GM12864 (cell line): ENCODE measurements around the gene VPS13A.

Experiments used
- DNase-seq: peaks from one replicate; pipeline ENCODE4 v3.0.0-alpha.2; 2011; ENCODE audit warnings: low read depth
- H3K4me3 ChIP-seq: 2 replicates; pipeline ENCODE4 v1.5.1; 2011; ENCODE audit warnings: mild to moderate bottlenecking, low read depth, low read length, control low read depth
- CTCF ChIP-seq: IDR thresholded peaks from 2 replicates; pipeline ENCODE4 v1.5.1; 2011; ENCODE audit warnings: low read depth, mild to moderate bottlenecking, moderate library complexity, low read length, control low read depth, inconsistent platforms; ENCODE audit errors: missing control alignments

The VPS13A gene

GRCh38 chr9:77418226-77418625, 240.9 kb downstream of the VPS13A start:
- no peak for DNase-seq
- TF ChIP-seq CTCF, result no peak

GRCh38 chr9:77420641-77421040, 243.3 kb downstream of the VPS13A start:
- no peak for TF ChIP-seq CTCF
- no peak overlapping the region for H3K4me3 ChIP-seq
- no peak for DNase-seq

More at GRCh38 chr9:77418226-77418625, 240.9 kb downstream of the VPS13A start:
- H3K4me3 ChIP-seq, result no peak overlapping the region

GRCh38 chr9:77421506-77422265, 244.4 kb downstream of the VPS13A start:
- H3K4me3 ChIP-seq, result no peak overlapping the region
- no peak for TF ChIP-seq CTCF
- DNase-seq, result no peak

- no peak for TF ChIP-seq CTCF
- H3K4me3 ChIP-seq, result no peak overlapping the region
- no peak for DNase-seq
These were observed 245.6 kb downstream of the VPS13A start for GRCh38 chr9:77422969-77423368.

GRCh38 chr9:77423841-77424240, 246.5 kb downstream of the VPS13A start:
- H3K4me3 ChIP-seq, result no peak overlapping the region
- TF ChIP-seq CTCF, result no peak
- DNase-seq, result no peak

- no peak overlapping the region for H3K4me3 ChIP-seq
- DNase-seq, result no peak
- no peak for TF ChIP-seq CTCF
These were observed 247.7 kb downstream of the VPS13A start for GRCh38 chr9:77424993-77425392.

- DNase-seq, result no peak
- no peak overlapping the region for H3K4me3 ChIP-seq
- TF ChIP-seq CTCF, result no peak
These were observed 249.4 kb downstream of the VPS13A start for GRCh38 chr9:77426712-77427111.
